HEK293 (cell line): ENCODE measurements around the gene CTPS2.
"Not testable (repeated sequence)": the region's sequence is repeated elsewhere in the genome, so short reads cannot be mapped to it uniquely, and the experiment has no call there.

Experiments used
- CTCF ChIA-PET: fragments of 350-600 bp; formaldehyde crosslinking; extraction: SDS; loops from one replicate; lab custom pipeline; 2021; ENCODE audit warnings: antibody characterized with exemption; lab: Yijun Ruan, JAX
- POLR2A ChIA-PET: fragments of 300-600 bp; formaldehyde crosslinking; extraction: SDS; loops from one replicate; lab custom pipeline; 2020; ENCODE audit warnings: antibody characterized with exemption, inconsistent platforms; lab: Yijun Ruan, JAX
- H3K27ac ChIP-seq: fragments of 200-500 bp; sonication (Bioruptor generic); 2 replicates; pipeline ENCODE4 v1.5.1; 2014; ENCODE audit warnings: low read depth, low read length, control low read depth, inconsistent platforms; ENCODE audit errors: extremely low read depth
- H3K36me3 ChIP-seq, 2 experiments: fragments of 200-500 bp in 1 of 2; sonication (Bioruptor generic) in 1 of 2; 1 replicate in 1 of 2; 2 replicates in 1 of 2; pipeline ENCODE4 v1.5.1; 2014 to 2017; ENCODE audit warnings: inconsistent platforms in 2 of 2, low read length in 2 of 2; ENCODE audit not compliant: control insufficient read depth in 2 of 2, insufficient read depth in 1 of 2
- H3K4me1 ChIP-seq: fragments of 200-500 bp; sonication (Bioruptor generic); 2 replicates; pipeline ENCODE4 v1.5.1; 2014; ENCODE audit warnings: mild to moderate bottlenecking, low read length, inconsistent platforms; ENCODE audit not compliant: control insufficient read depth, insufficient read depth
- H3K4me3 ChIP-seq: 2 replicates; pipeline ENCODE4 v1.5.1; 2011; ENCODE audit warnings: low read depth, mild to moderate bottlenecking, control low read depth, low read length, moderate library complexity
- H3K9me3 ChIP-seq: fragments of 200-500 bp; sonication (Bioruptor generic); 2 replicates; pipeline ENCODE4 v1.5.1; 2014; ENCODE audit warnings: low read depth, low read length, inconsistent platforms; ENCODE audit not compliant: control insufficient read depth, insufficient read depth
- ELK4 ChIP-seq: IDR thresholded peaks from 2 replicates; pipeline ENCODE4 v1.6.1; 2011; ENCODE audit warnings: mild to moderate bottlenecking, low read depth, low read length, borderline replicate concordance
- GLIS1 ChIP-seq: fragments of 450-650 bp; formaldehyde crosslinking; IDR thresholded peaks from 2 replicates; pipeline ENCODE4 v1.5.1; 2016; ENCODE audit warnings: missing biosample characterization, missing genetic modification characterization
- HOXC10 ChIP-seq: sonication (generic); formaldehyde crosslinking; IDR thresholded peaks from 2 replicates; pipeline ENCODE4 v1.8.1; 2023; ENCODE audit warnings: mild to moderate bottlenecking, missing genetic modification reagents
- KLF7 ChIP-seq: fragments of 450-650 bp; formaldehyde crosslinking; IDR thresholded peaks from 2 replicates; pipeline ENCODE4 v1.5.1; 2016; ENCODE audit warnings: missing biosample characterization, missing genetic modification characterization, borderline replicate concordance
- REPIN1 ChIP-seq: fragments of 450-650 bp; formaldehyde crosslinking; IDR thresholded peaks from 2 replicates; pipeline ENCODE4 v1.5.1; 2017; ENCODE audit warnings: missing biosample characterization, missing genetic modification characterization, low read depth
- ZBTB21 ChIP-seq: fragments of 450-650 bp; formaldehyde crosslinking; IDR thresholded peaks from 2 replicates; pipeline ENCODE4 v1.5.1; 2017; ENCODE audit warnings: missing biosample characterization, missing genetic modification characterization
- ZNF133 ChIP-seq: fragments of 450-650 bp; formaldehyde crosslinking; IDR thresholded peaks from 2 replicates; pipeline ENCODE4 v1.5.1; 2016; ENCODE audit warnings: missing biosample characterization, missing genetic modification characterization
- ZNF138 ChIP-seq: fragments of 450-650 bp; formaldehyde crosslinking; IDR thresholded peaks from 2 replicates; pipeline ENCODE4 v1.5.1; 2016; ENCODE audit warnings: missing biosample characterization, missing genetic modification characterization, borderline replicate concordance
- ZNF223 ChIP-seq: fragments of 450-650 bp; formaldehyde crosslinking; IDR thresholded peaks from 2 replicates; pipeline ENCODE4 v1.5.1; 2016; ENCODE audit warnings: missing biosample characterization, missing genetic modification characterization
- ZNF302 ChIP-seq: fragments of 450-650 bp; formaldehyde crosslinking; IDR thresholded peaks from 2 replicates; pipeline ENCODE4 v1.5.1; 2016; ENCODE audit warnings: missing biosample characterization, missing genetic modification characterization, low read depth
- ZNF324 ChIP-seq: fragments of 450-650 bp; formaldehyde crosslinking; IDR thresholded peaks from 2 replicates; pipeline ENCODE4 v1.5.1; 2016; ENCODE audit warnings: missing biosample characterization, missing genetic modification characterization
- ZNF398 ChIP-seq: fragments of 450-650 bp; formaldehyde crosslinking; IDR thresholded peaks from 2 replicates; pipeline ENCODE4 v1.5.1; 2017; ENCODE audit warnings: missing biosample characterization, missing genetic modification characterization
- ZNF404 ChIP-seq: fragments of 450-650 bp; formaldehyde crosslinking; IDR thresholded peaks from 2 replicates; pipeline ENCODE4 v1.5.1; 2017; ENCODE audit warnings: missing biosample characterization, missing genetic modification characterization
- ZNF426 ChIP-seq: fragments of 450-650 bp; formaldehyde crosslinking; IDR thresholded peaks from 2 replicates; pipeline ENCODE4 v1.5.1; 2017; ENCODE audit warnings: missing biosample characterization, missing genetic modification characterization, mild to moderate bottlenecking, inconsistent platforms, moderate library complexity
- ZNF433 ChIP-seq: fragments of 450-650 bp; formaldehyde crosslinking; IDR thresholded peaks from 2 replicates; pipeline ENCODE4 v1.5.1; 2016; ENCODE audit warnings: missing biosample characterization, missing genetic modification characterization, low read depth
- ZNF473 ChIP-seq: fragments of 450-650 bp; formaldehyde crosslinking; IDR thresholded peaks from 2 replicates; pipeline ENCODE4 v1.5.1; 2017; ENCODE audit warnings: missing biosample characterization, missing genetic modification characterization
- ZNF501 ChIP-seq: fragments of 450-650 bp; formaldehyde crosslinking; IDR thresholded peaks from 2 replicates; pipeline ENCODE4 v1.5.1; 2016; ENCODE audit warnings: missing biosample characterization, missing genetic modification characterization
- ZNF560 ChIP-seq: fragments of 450-650 bp; formaldehyde crosslinking; IDR thresholded peaks from 2 replicates; pipeline ENCODE4 v1.5.1; 2017; ENCODE audit warnings: missing biosample characterization, missing genetic modification characterization, borderline replicate concordance
- ZNF621 ChIP-seq: fragments of 450-650 bp; formaldehyde crosslinking; IDR thresholded peaks from 2 replicates; pipeline ENCODE4 v1.5.1; 2017; ENCODE audit warnings: missing biosample characterization, missing genetic modification characterization
- ZNF624 ChIP-seq: fragments of 450-650 bp; formaldehyde crosslinking; IDR thresholded peaks from 2 replicates; pipeline ENCODE4 v1.5.1; 2017; ENCODE audit warnings: missing biosample characterization, missing genetic modification characterization
- ZNF76 ChIP-seq: fragments of 450-650 bp; formaldehyde crosslinking; IDR thresholded peaks from 2 replicates; pipeline ENCODE4; 2016; ENCODE audit warnings: low read depth, missing biosample characterization, missing genetic modification characterization, borderline replicate concordance
- ZSCAN16 ChIP-seq: fragments of 450-650 bp; formaldehyde crosslinking; IDR thresholded peaks from 2 replicates; pipeline ENCODE4 v1.5.1; 2016; ENCODE audit warnings: missing biosample characterization, missing genetic modification characterization
- ZSCAN4 ChIP-seq: fragments of 450-650 bp; formaldehyde crosslinking; IDR thresholded peaks from 2 replicates; pipeline ENCODE4 v1.5.1; 2017; ENCODE audit warnings: missing biosample characterization, missing genetic modification characterization
- ZXDB ChIP-seq: fragments of 450-650 bp; formaldehyde crosslinking; IDR thresholded peaks from 2 replicates; pipeline ENCODE4 v1.5.1; 2016; ENCODE audit warnings: missing biosample characterization, missing genetic modification characterization
- TF ChIP-seq, protein P1 (sequence below): fragments of 450-650 bp; formaldehyde crosslinking; IDR thresholded peaks from 2 replicates; pipeline ENCODE4 v1.5.1; 2016; ENCODE audit warnings: missing biosample characterization, missing genetic modification characterization
- TF ChIP-seq, protein P2 (sequence below): fragments of 450-650 bp; formaldehyde crosslinking; IDR thresholded peaks from 2 replicates; pipeline ENCODE4 v1.5.1; 2016; ENCODE audit warnings: missing biosample characterization, missing genetic modification characterization, borderline replicate concordance
- TF ChIP-seq, protein P3 (sequence below): fragments of 450-650 bp; formaldehyde crosslinking; conservative IDR thresholded peaks from 2 replicates; pipeline ENCODE4 v1.5.1; 2016; ENCODE audit warnings: low read depth, missing biosample characterization, missing genetic modification characterization

CTPS2 gene

GRCh38 chrX:16603822-16604221 lies 108.6 kb downstream of the CTPS2 start:
- Histone ChIP-seq H3K4me3 (no peak overlapping the region), H3K4me1 (no peaks in the 10 kb centered on the region), H3K9me3 (no peaks in the 10 kb centered on the region), H3K36me3 (peaks cover 0 to 15% of the 10 kb centered on the region in 2 experiments; a peak in 2 of 3 replicates), H3K27ac (no peak overlapping the region)
- TF ChIP-seq ZNF76 (no peak), ZNF138 (no peak), ZNF398 (tag by site-specific recombination) (no peak), GLIS1 (no peak), ZNF426 (tag by site-specific recombination) (no peak), KLF7 (no peak), ZNF324 (tag by site-specific recombination) (no peak), ZSCAN16 (tag by site-specific recombination) (no peak), ZNF302 (no peak), ELK4 (no peak), ZNF133 (no peak), REPIN1 (tag by site-specific recombination) (no peak), ZNF473 (tag by site-specific recombination) (no peak), ZSCAN4 (tag by site-specific recombination) (no peak), HOXC10 (CRISPR knock-in tag) (no peak), ZNF621 (tag by site-specific recombination) (no peak), ZNF624 (no peak)
- TF ChIP-seq, protein P1, sequence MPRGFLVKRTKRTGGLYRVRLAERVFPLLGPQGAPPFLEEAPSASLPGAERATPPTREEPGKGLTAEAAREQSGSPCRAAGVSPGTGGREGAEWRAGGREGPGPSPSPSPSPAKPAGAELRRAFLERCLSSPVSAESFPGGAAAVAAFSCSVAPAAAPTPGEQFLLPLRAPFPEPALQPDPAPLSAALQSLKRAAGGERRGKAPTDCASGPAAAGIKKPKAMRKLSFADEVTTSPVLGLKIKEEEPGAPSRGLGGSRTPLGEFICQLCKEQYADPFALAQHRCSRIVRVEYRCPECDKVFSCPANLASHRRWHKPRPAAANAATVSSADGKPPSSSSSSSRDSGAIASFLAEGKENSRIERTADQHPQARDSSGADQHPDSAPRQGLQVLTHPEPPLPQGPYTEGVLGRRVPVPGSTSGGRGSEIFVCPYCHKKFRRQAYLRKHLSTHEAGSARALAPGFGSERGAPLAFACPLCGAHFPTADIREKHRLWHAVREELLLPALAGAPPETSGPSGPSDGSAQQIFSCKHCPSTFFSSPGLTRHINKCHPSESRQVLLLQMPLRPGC (tag by site-specific recombination), result no peak
- CTCF ChIA-PET, result no interaction called here
- POLR2A ChIA-PET, result no interaction called here

- POLR2A ChIA-PET, H3K9me3 ChIP-seq, H3K4me1 ChIP-seq, H3K4me3 ChIP-seq, CTCF ChIA-PET, H3K27ac ChIP-seq: not testable (repeated sequence)
- H3K36me3 ChIP-seq, result peaks cover 0 to 15% of the 10 kb centered on the region in 2 experiments; a peak in 1 of 3 replicates
- TF ChIP-seq ZNF433, result peak; percentile 76
- TF ChIP-seq ZNF560, result peak; percentile 88
- peak; percentile 65; the same call in 1 of the 2 replicates for TF ChIP-seq ZNF138
- TF ChIP-seq ZNF501 (tag by site-specific recombination), result peak; percentile 46; the same call in 1 of the 2 replicates
- peak; percentile 70; the same call in 1 of the 2 replicates for TF ChIP-seq ZNF223 (tag by site-specific recombination)
- peak; percentile 67; the same call in 1 of the 2 replicates for TF ChIP-seq ZXDB (tag by site-specific recombination)
- 0 out of 2 replicates have a peak, but pooled peaks have one; percentile 41 for TF ChIP-seq ZBTB21 (tag by site-specific recombination)
- TF ChIP-seq ZNF404 (tag by site-specific recombination), result 0 out of 2 replicates have a peak, but pooled peaks have one; percentile 67
- TF ChIP-seq, protein P2, sequence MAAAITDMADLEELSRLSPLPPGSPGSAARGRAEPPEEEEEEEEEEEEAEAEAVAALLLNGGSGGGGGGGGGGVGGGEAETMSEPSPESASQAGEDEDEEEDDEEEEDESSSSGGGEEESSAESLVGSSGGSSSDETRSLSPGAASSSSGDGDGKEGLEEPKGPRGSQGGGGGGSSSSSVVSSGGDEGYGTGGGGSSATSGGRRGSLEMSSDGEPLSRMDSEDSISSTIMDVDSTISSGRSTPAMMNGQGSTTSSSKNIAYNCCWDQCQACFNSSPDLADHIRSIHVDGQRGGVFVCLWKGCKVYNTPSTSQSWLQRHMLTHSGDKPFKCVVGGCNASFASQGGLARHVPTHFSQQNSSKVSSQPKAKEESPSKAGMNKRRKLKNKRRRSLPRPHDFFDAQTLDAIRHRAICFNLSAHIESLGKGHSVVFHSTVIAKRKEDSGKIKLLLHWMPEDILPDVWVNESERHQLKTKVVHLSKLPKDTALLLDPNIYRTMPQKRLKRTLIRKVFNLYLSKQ (tag by site-specific recombination), result 0 out of 2 replicates have a peak, but pooled peaks have one; percentile 36
- TF ChIP-seq, protein P3, sequence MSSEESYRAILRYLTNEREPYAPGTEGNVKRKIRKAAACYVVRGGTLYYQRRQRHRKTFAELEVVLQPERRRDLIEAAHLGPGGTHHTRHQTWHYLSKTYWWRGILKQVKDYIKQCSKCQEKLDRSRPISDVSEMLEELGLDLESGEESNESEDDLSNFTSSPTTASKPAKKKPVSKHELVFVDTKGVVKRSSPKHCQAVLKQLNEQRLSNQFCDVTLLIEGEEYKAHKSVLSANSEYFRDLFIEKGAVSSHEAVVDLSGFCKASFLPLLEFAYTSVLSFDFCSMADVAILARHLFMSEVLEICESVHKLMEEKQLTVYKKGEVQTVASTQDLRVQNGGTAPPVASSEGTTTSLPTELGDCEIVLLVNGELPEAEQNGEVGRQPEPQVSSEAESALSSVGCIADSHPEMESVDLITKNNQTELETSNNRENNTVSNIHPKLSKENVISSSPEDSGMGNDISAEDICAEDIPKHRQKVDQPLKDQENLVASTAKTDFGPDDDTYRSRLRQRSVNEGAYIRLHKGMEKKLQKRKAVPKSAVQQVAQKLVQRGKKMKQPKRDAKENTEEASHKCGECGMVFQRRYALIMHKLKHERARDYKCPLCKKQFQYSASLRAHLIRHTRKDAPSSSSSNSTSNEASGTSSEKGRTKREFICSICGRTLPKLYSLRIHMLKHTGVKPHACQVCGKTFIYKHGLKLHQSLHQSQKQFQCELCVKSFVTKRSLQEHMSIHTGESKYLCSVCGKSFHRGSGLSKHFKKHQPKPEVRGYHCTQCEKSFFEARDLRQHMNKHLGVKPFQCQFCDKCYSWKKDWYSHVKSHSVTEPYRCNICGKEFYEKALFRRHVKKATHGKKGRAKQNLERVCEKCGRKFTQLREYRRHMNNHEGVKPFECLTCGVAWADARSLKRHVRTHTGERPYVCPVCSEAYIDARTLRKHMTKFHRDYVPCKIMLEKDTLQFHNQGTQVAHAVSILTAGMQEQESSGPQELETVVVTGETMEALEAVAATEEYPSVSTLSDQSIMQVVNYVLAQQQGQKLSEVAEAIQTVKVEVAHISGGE (tag by site-specific recombination), result peak; percentile 84
Measured at GRCh38 chrX:16603235-16603634, 109.2 kb downstream of the CTPS2 start.
